Spleen (tissue), 11 donors: ENCODE results near the gene SLC7A4. TPM values are rescaled to one million over a fixed set of nuclear protein-coding genes. Genes with fewer than 3 reads are reported as not detected.

Source experiments
- DNase-seq: peaks from one replicate; pipeline ENCODE4 v3.0.0-alpha.2; 2020
- H3K27ac ChIP-seq, 8 donors: fragments of 200-600 bp; sonication (generic) in 7 of 8; 1 replicate in 4 of 8; 2 replicates in 4 of 8; pipeline versions ENCODE4 v1.5.0 to v1.8.0; 2016 to 2021; ENCODE audit warnings: inconsistent platforms in 4 of 8, mild to moderate bottlenecking in 4 of 8, moderate library complexity in 1 of 8
- H3K27me3 ChIP-seq, 7 donors: fragments of 200-600 bp; sonication (generic) in 6 of 7; replicated peaks in 1 of 7; 1 replicate in 4 of 7; 2 replicates in 3 of 7; pipeline versions ENCODE4 v1.5.0 to v1.8.0; 2016 to 2021; ENCODE audit warnings: inconsistent platforms in 3 of 7, mild to moderate bottlenecking in 1 of 7
- H3K36me3 ChIP-seq, 6 donors: fragments of 200-600 bp; sonication (generic) in 5 of 6; 1 replicate in 4 of 6; 2 replicates in 2 of 6; pipeline versions ENCODE4 v1.5.0 to v1.8.0; 2016 to 2021; ENCODE audit warnings: inconsistent platforms in 2 of 6
- H3K4me1 ChIP-seq, 6 donors: fragments of 200-600 bp; sonication (generic) in 5 of 6; 1 replicate in 3 of 6; 2 replicates in 3 of 6; pipeline versions ENCODE4 v1.5.0 to v1.8.0; 2016 to 2021; ENCODE audit warnings: inconsistent platforms in 3 of 6
- H3K4me3 ChIP-seq, 8 donors: fragments of 200-600 bp; sonication (generic) in 7 of 8; 1 replicate in 4 of 8; 2 replicates in 4 of 8; pipeline versions ENCODE4 v1.5.0 to v1.8.0; 2016 to 2021; ENCODE audit warnings: inconsistent platforms in 4 of 8, mild to moderate bottlenecking in 4 of 8, moderate library complexity in 2 of 8
- H3K9me3 ChIP-seq, 8 donors: fragments of 200-600 bp; sonication (generic) in 7 of 8; 1 replicate in 4 of 8; 2 replicates in 4 of 8; pipeline versions ENCODE4 v1.5.0 to v1.8.0; 2016 to 2021; ENCODE audit warnings: inconsistent platforms in 4 of 8
- CTCF ChIP-seq, 11 experiments: fragments of 200-600 bp in 7 of 11; fragments of 450-650 bp in 4 of 11; sonication (generic) in 4 of 11; IDR thresholded peaks in 8 of 11; conservative IDR thresholded peaks in 3 of 11; 1 replicate in 7 of 11; 2 replicates in 4 of 11; pipeline versions ENCODE4 v1.4.0 to v1.8.0; 2016 to 2021; ENCODE audit warnings: antibody characterized with exemption in 11 of 11, inconsistent platforms in 4 of 11, mild to moderate bottlenecking in 1 of 11
- POLR2A ChIP-seq, 3 donors: fragments of 450-650 bp; IDR thresholded peaks; one replicate each; pipeline ENCODE4 v1.5.1; 2017; ENCODE audit warnings: antibody characterized with exemption in 3 of 3, mild to moderate bottlenecking in 1 of 3
- POLR2AphosphoS5 ChIP-seq, 3 donors: sonication (generic); formaldehyde crosslinking; IDR thresholded peaks; one replicate each; pipeline ENCODE4 v1.5.1; 2017; ENCODE audit warnings: antibody characterized with exemption in 3 of 3
- WGBS, 5 donors: extraction: QIAGEN DNeasy Blood & Tissue Kit in 3 of 5; methylation state at CpG; one replicate each; pipeline versions ENCODE4 v1.1.5 to v1.1.7; 2013 to 2018; 5-methylcytosine and 5-hydroxymethylcytosine counted together
- intact Hi-C: fragments of 100-400 bp; cut with DNase I; formaldehyde crosslinking; loops from one replicate; pipeline ENCODE4 v1.15.0; 2023; ENCODE audit warnings: low total_unique reads
- polyA plus RNA-seq, 3 donors: library from polyadenylated mRNA; stranded (reverse); fragments of 200-250 nt; gene quantifications; one replicate each; pipeline ENCODE4 v1.2.1, GENCODE V29; 2013
- total RNA-seq, 7 donors: library from RNA; depleted of rRNA in 3 of 7; stranded (reverse); fragments of >200 nt in 3 of 7; fragmentation: NEBNext Ultra II Directional in 4 of 7; extraction: Animal tissue kit (Norgen Biotek cat#: 25700) in 4 of 7; gene quantifications; one replicate each; pipeline versions ENCODE4 v1.1.0 to v1.2.1, GENCODE V29; 2016 to 2021
- donor health status: healthy with polysubstance abuse.
- donor health status: DM: no; HTN: no; CAD: no; lungs with moderate emphysema.
- donor health status: DM: no; HTN: no; CAD: no.
- donor health status: Bipolar disorder and iron deficiency.
- donor health status: healthy.
- donor health status: DM: no; HTN: no; CAD: no.
- donor health status: DM: yes; HTN: yes; CAD: no.

The SLC7A4 gene
- total and polyA plus RNA-seq, 10 donors = 0.11 to 0.95 (median 0.29) TPM; not detected in 3

- Histone ChIP-seq H3K9me3 (no peaks in the 10 kb centered on the region), H3K27ac (no peak overlapping the region), H3K4me3 (no peak overlapping the region), H3K36me3 (no peaks in the 10 kb centered on the region), H3K27me3 (peaks cover 0 to 49% (median 15%) of the 10 kb centered on the region in 7 donors), H3K4me1 (peaks cover 4 to 31% (median 10%) of the 10 kb centered on the region in 6 donors)
- WGBS, 5 donors = 84 to 92% (median 86%) methylated on average over 15 of the region's 15 CpGs
- intact Hi-C loops = no loop called here
- DNase-seq = no peak
- TF ChIP-seq POLR2A (IDR thresholded peaks at IDR 0.05) = no peak
- TF ChIP-seq POLR2AphosphoS5 (IDR thresholded peaks at IDR 0.05) = no peak
- no peak for TF ChIP-seq CTCF (IDR thresholded peaks at IDR 0.05 in 8 of 11, conservative IDR thresholded peaks at IDR 0.05 in 3 of 11)
Measured at GRCh38 chr22:21030032-21030431, 2.3 kb downstream of the SLC7A4 start.

DNA sequence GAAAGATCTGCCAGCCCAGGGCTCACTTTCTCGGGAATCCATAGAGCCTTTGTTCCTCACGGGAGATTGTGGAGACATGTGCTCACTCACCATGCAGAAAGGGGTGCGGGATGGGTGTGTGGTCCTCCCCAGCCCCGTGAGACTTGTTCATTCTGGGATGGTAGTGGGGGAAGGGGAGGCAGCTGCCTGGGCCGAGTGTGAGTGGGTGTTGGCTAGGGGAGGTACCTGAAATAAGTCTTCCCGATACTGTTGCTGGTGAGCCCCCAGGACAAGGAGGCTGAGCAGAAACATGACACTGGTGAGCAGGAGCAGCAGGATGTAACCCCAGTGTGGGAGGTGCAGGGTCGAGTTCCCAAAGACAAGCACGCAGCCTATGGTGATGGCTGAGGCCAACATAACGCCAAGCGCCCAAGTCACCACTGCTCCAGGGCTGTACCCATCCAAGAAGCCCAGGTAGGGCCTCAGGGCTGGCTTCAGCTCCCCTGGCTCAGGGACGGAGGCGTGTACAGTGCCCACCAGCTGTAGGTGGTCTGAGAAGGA, 2.8 kb downstream of the SLC7A4 start:
- peaks cover 4 to 32% (median 10%) of the 10 kb centered on the region in 6 donors for H3K4me1 ChIP-seq
- DNase-seq = no peak
- H3K4me3 ChIP-seq = no peak overlapping the region
- no peaks in the 10 kb centered on the region for H3K9me3 ChIP-seq
- H3K36me3 ChIP-seq = no peaks in the 10 kb centered on the region
- intact Hi-C loops = no loop called here
- no peak for TF ChIP-seq POLR2AphosphoS5 (IDR thresholded peaks at IDR 0.05)
- TF ChIP-seq POLR2A (IDR thresholded peaks at IDR 0.05) = no peak
- TF ChIP-seq CTCF (IDR thresholded peaks at IDR 0.05 in 8 of 11, conservative IDR thresholded peaks at IDR 0.05 in 3 of 11) = no peak
- H3K27ac ChIP-seq = no peak overlapping the region
- H3K27me3 ChIP-seq = peaks cover 0 to 49% (median 15%) of the 10 kb centered on the region in 7 donors
- WGBS, 5 donors = 54 to 78% (median 74%) methylated on average over 8 to 12 of the region's 12 CpGs

DNA sequence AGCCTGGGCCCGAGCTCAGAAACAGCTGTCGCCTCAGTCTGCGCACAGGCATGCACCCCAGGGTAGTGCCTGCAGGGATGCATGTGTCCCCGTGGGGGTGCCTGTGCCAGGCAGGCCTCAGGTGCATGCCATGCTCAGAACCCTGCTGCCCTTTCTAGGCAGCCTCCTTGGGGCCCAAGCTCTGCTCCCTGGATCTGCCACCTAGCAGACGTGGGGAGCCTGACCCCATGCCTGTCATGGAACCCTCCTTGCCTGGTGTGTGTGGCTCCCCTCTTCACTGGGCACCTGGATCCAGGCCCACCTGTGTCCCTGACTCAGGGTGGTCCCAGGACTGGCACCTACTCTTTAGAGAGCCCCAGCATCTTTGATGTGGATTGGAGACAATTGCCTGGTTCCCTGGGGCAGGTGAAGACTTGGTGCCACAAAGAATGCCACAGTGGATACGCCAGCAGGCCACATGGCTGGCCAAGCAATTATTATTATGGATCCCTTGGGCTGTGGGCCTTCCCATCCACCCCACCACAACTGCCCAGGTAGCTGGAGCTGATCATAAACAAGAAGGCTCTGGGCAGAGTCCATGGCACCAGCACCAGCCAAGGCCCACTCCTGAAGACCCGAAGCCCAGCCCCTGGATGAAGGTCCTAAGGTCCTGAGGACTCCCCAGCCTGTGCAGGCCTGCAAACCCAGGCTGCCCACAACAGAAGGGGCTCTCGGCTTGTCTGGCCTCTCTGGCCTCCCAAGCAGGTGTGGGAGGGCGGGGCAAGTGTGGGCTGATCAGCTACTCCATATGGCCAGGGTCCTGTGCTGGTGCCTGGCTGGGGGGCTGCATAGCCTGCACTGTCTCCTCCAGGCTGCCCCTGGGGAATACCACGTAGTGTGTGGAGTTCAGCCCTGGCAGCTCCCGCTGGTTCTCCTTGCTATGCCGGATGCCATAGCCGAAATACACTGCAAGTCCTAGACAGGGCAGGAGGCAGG, 3.8 kb downstream of the SLC7A4 start:
- no peak overlapping the region for H3K4me3 ChIP-seq
- H3K27ac ChIP-seq = no peak overlapping the region
- intact Hi-C loops = no loop called here
- TF ChIP-seq POLR2AphosphoS5 (IDR thresholded peaks at IDR 0.05) (no peak), CTCF (IDR thresholded peaks at IDR 0.05 in 8 of 11, conservative IDR thresholded peaks at IDR 0.05 in 3 of 11) (no peak), POLR2A (IDR thresholded peaks at IDR 0.05) (no peak)
- H3K4me1 ChIP-seq = peaks cover 4 to 32% (median 10%) of the 10 kb centered on the region in 6 donors
- no peaks in the 10 kb centered on the region for H3K36me3 ChIP-seq
- H3K27me3 ChIP-seq = peaks cover 0 to 49% (median 15%) of the 10 kb centered on the region in 7 donors
- no peaks in the 10 kb centered on the region for H3K9me3 ChIP-seq
- 86 to 96% (median 90%) methylated on average over 10 to 13 of the region's 13 CpGs for WGBS, 5 donors
- DNase-seq = no peak
